Stomach (tissue), 9 donors: ENCODE data around the gene BMP10. TPM values are rescaled to one million over a fixed set of nuclear protein-coding genes. Genes with fewer than 3 reads are reported as not detected.

Source experiments
- DNase-seq, 2 donors: peaks; one replicate each; pipeline versions ENCODE4 v3.0.0 to v3.0.0-alpha.2; 2013 to 2019
- H3K27ac ChIP-seq, 5 donors: fragments of 200-600 bp in 4 of 5; sonication (generic) in 4 of 5; one replicate each; pipeline ENCODE4 v1.5.1; 2013 to 2019; ENCODE audit warnings: mild to moderate bottlenecking in 1 of 5, moderate library complexity in 1 of 5
- H3K27me3 ChIP-seq, 3 donors: fragments of 200-600 bp; sonication (generic); one replicate each; pipeline ENCODE4 v1.5.1; 2017 to 2019; ENCODE audit warnings: mixed run types in 1 of 3
- H3K36me3 ChIP-seq, 4 donors: fragments of 200-600 bp; sonication (generic); 1 replicate in 3 of 4; 2 replicates in 1 of 4; pipeline ENCODE4 v1.5.1; 2016 to 2019
- H3K4me1 ChIP-seq, 4 donors: fragments of 200-600 bp; sonication (generic); one replicate each; pipeline ENCODE4 v1.5.1; 2016 to 2019
- H3K4me3 ChIP-seq, 4 donors: fragments of 200-600 bp; sonication (generic) in 3 of 4; one replicate each; pipeline ENCODE4 v1.5.1; 2016 to 2019; ENCODE audit warnings: mild to moderate bottlenecking in 1 of 4
- H3K9me3 ChIP-seq, 4 donors: fragments of 200-600 bp; sonication (generic); one replicate each; pipeline ENCODE4 v1.5.1; 2016 to 2019
- EP300 ChIP-seq: sonication (generic); formaldehyde crosslinking; IDR thresholded peaks from one replicate; pipeline ENCODE4 v1.6.1; 2017; ENCODE audit warnings: antibody characterized with exemption
- POLR2A ChIP-seq, 4 donors: fragments of 450-650 bp; IDR thresholded peaks; one replicate each; pipeline ENCODE4 v1.6.1; 2016; ENCODE audit warnings: antibody characterized with exemption in 4 of 4, control low read depth in 2 of 4, mild to moderate bottlenecking in 1 of 4, moderate library complexity in 1 of 4
- POLR2AphosphoS5 ChIP-seq, 3 donors: sonication (generic); formaldehyde crosslinking; IDR thresholded peaks; one replicate each; pipeline ENCODE4 v1.6.1; 2016; ENCODE audit warnings: antibody characterized with exemption in 3 of 3
- WGBS, 5 donors: extraction: QIAGEN DNeasy Blood & Tissue Kit in 3 of 5; methylation state at CpG; one replicate each; pipeline versions ENCODE4 v1.1.5 to v1.1.7; 2013 to 2018; 5-methylcytosine and 5-hydroxymethylcytosine counted together
- intact Hi-C: fragments of 100-400 bp; cut with DNase I; formaldehyde crosslinking; loops from one replicate; pipeline ENCODE4 v1.15.1; 2023; ENCODE audit warnings: low total_unique reads
- polyA plus RNA-seq, 3 donors: library from polyadenylated mRNA; stranded (reverse); fragments of 200-250 nt; gene quantifications; one replicate each; pipeline ENCODE4 v1.2.3, GENCODE V29; 2013
- total RNA-seq, 5 donors: library from RNA; depleted of rRNA; stranded (reverse); fragments of >200 nt; gene quantifications; one replicate each; pipeline versions ENCODE4 v1.1.0 to v1.2.3, GENCODE V29; 2014 to 2016
- TF ChIP-seq, protein P1 (sequence below), 7 experiments: fragments of 450-650 bp in 4 of 7; fragments of 200-600 bp in 3 of 7; sonication (generic) in 3 of 7; IDR thresholded peaks; one replicate each; pipeline ENCODE4 v1.5.1; 2016 to 2019; ENCODE audit warnings: antibody characterized with exemption in 7 of 7, control low read depth in 2 of 7, mild to moderate bottlenecking in 1 of 7
- donor health status: healthy with polysubstance abuse.
- donor health status: Bipolar disorder and iron deficiency.
- donor health status: healthy.

Gene BMP10
- total and polyA plus RNA-seq, 8 donors = 0.37 TPM; not detected in 7

DNA sequence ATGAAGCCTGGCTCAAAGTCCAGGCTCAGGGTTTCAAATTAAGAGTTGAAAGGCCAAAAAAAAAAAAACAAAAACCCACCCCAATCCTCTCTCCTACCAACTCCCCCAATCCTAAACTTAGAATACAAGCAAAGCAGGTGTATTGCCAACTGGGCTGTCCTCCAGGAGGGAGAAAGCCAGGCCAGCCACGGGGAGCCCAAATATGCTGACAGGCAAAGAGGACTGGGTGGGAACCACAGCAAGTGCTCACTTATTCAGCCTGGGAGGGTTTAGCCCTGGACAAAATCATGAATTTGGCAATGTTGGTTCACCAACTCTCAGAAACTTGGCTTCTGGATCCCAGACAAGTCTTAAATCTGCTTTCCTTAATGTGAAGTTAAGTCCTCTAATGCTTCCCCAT lies 45.0 kb upstream of the BMP10 start:
- H3K4me3 ChIP-seq = no peak overlapping the region
- H3K27me3 ChIP-seq = no peaks in the 10 kb centered on the region
- no peak overlapping the region for H3K27ac ChIP-seq
- TF ChIP-seq POLR2AphosphoS5 (IDR thresholded peaks at IDR 0.05) = no peak
- TF ChIP-seq EP300 = no peak
- TF ChIP-seq, protein P1, sequence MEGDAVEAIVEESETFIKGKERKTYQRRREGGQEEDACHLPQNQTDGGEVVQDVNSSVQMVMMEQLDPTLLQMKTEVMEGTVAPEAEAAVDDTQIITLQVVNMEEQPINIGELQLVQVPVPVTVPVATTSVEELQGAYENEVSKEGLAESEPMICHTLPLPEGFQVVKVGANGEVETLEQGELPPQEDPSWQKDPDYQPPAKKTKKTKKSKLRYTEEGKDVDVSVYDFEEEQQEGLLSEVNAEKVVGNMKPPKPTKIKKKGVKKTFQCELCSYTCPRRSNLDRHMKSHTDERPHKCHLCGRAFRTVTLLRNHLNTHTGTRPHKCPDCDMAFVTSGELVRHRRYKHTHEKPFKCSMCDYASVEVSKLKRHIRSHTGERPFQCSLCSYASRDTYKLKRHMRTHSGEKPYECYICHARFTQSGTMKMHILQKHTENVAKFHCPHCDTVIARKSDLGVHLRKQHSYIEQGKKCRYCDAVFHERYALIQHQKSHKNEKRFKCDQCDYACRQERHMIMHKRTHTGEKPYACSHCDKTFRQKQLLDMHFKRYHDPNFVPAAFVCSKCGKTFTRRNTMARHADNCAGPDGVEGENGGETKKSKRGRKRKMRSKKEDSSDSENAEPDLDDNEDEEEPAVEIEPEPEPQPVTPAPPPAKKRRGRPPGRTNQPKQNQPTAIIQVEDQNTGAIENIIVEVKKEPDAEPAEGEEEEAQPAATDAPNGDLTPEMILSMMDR (IDR thresholded peaks at IDR 0.05) = no peak
- no peak for TF ChIP-seq POLR2A (IDR thresholded peaks at IDR 0.05)
- intact Hi-C loops = no loop called here
- H3K9me3 ChIP-seq = no peaks in the 10 kb centered on the region
- H3K4me1 ChIP-seq = peaks cover 6 to 15% (median 10%) of the 10 kb centered on the region in 4 donors
- 17 to 38% (median 22%) methylated on average over 1 of the region's 1 CpG for WGBS, 5 donors
- DNase-seq = no peak
- no peaks in the 10 kb centered on the region for H3K36me3 ChIP-seq

DNA sequence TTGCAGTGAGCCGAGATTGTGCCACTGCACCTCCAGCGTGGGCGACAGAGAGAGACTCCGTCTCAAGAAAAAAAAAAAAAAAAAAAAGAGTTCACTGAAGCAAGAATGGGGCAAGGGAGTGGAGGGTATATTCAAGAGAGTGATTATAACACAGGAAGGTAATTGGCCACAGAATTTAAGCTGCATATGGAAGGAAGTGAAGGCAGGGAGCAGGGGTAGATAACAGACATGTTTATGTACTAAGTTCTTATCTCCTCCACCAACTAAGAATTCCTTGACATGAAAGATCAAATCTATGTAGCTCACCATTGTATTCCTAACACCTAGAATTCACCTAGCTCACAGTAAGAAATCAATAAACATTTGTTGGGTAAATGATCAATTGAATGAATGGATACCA lies 44.2 kb upstream of the BMP10 start:
- 85 to 94% (median 93%) methylated on average over 4 of the region's 4 CpGs for WGBS, 5 donors
- TF ChIP-seq POLR2AphosphoS5 (IDR thresholded peaks at IDR 0.05) (no peak), EP300 (no peak), POLR2A (IDR thresholded peaks at IDR 0.05) (no peak)
- TF ChIP-seq, protein P1 (IDR thresholded peaks at IDR 0.05) = no peak
- no peak overlapping the region for H3K27ac ChIP-seq
- no peaks in the 10 kb centered on the region for H3K27me3 ChIP-seq
- H3K9me3 ChIP-seq = no peaks in the 10 kb centered on the region
- H3K4me3 ChIP-seq = no peak overlapping the region
- peaks cover 2 to 7% (median 6%) of the 10 kb centered on the region in 4 donors for H3K4me1 ChIP-seq
- intact Hi-C loops = no loop called here
- no peak for DNase-seq
- H3K36me3 ChIP-seq = no peaks in the 10 kb centered on the region

DNA sequence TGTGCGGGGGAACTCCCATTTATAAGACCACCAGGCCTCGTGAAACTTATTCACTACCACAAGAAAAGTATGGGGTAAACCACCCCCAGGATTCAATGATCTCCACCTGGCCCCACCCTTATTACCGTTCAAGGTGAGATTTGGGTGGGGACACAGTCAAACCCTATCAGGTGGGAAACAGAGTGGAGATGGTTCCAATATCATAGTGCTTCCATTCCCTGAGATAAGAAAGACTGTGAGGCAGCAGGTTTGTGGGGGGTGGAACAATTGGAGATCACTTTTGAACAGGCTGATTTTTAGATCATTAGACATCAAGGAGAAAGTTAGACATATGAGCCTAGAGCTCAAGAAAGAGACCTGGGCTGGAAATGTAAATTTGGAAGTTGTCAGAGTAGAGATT lies 42.2 kb upstream of the BMP10 start:
- TF ChIP-seq EP300 (no peak), POLR2A (IDR thresholded peaks at IDR 0.05) (no peak), POLR2AphosphoS5 (IDR thresholded peaks at IDR 0.05) (no peak)
- TF ChIP-seq, protein P1 (IDR thresholded peaks at IDR 0.05) = no peak
- peaks cover 9 to 15% (median 14%) of the 10 kb centered on the region in 4 donors for H3K4me1 ChIP-seq
- intact Hi-C loops = no loop called here
- WGBS, 5 donors = 87 to 94% (median 93%) methylated on average over 3 of the region's 3 CpGs
- H3K9me3 ChIP-seq = no peaks in the 10 kb centered on the region
- no peaks in the 10 kb centered on the region for H3K36me3 ChIP-seq
- no peak overlapping the region for H3K27ac ChIP-seq
- no peak for DNase-seq
- H3K4me3 ChIP-seq = no peak overlapping the region
- H3K27me3 ChIP-seq = no peaks in the 10 kb centered on the region

DNA sequence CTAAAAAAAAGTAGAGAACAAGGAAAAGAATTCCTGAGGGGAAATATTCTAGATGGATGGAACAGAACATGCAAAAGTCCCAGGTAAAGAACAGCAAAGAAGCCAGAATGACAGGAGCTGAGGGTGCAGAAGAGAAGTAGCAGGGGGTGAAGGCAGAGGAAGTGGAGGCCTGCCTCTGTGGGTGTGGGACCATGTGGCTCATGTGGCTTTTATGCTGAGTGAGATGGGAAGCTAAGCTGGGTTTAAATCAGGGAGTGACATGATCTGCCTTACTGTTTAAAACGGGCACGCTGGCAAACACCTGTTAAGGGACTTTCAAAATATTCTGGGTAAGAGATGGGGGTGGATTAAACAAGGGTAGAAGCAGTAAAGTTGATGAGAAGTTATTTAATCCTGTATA lies 41.5 kb upstream of the BMP10 start:
- Histone ChIP-seq H3K27ac (no peak overlapping the region), H3K4me1 (peaks cover 14 to 21% (median 19%) of the 10 kb centered on the region in 4 donors), H3K27me3 (no peaks in the 10 kb centered on the region), H3K4me3 (no peak overlapping the region), H3K36me3 (no peaks in the 10 kb centered on the region), H3K9me3 (no peaks in the 10 kb centered on the region)
- intact Hi-C loops = no loop called here
- 27 to 68% (median 39%) methylated on average over 2 of the region's 2 CpGs for WGBS, 5 donors
- no peak for DNase-seq
- TF ChIP-seq POLR2AphosphoS5 (IDR thresholded peaks at IDR 0.05) = no peak
- TF ChIP-seq POLR2A (IDR thresholded peaks at IDR 0.05) = no peak
- TF ChIP-seq EP300 = no peak
- TF ChIP-seq, protein P1 (IDR thresholded peaks at IDR 0.05) = no peak
